Neuron (in vitro differentiated cells): ENCODE results near the gene CHMP4B.
"Not testable (repeated sequence)": the region's sequence is repeated elsewhere in the genome, so short reads cannot be mapped to it uniquely, and the experiment has no call there.

Experiments used
- H2AFZ ChIP-seq: one replicate; pipeline ENCODE4 v1.6.1; 2013; ENCODE audit warnings: low read depth, mild to moderate bottlenecking, inconsistent platforms, low read length, moderate library complexity
- H3K27me3 ChIP-seq: one replicate; pipeline ENCODE4 v1.6.1; 2013; ENCODE audit warnings: low read length; ENCODE audit not compliant: insufficient read depth
- H3K36me3 ChIP-seq: one replicate; pipeline ENCODE4 v1.6.1; 2013; ENCODE audit warnings: low read length; ENCODE audit not compliant: insufficient read depth
- H3K4me1 ChIP-seq: one replicate; pipeline ENCODE4 v1.6.1; 2013; ENCODE audit warnings: low read length; ENCODE audit not compliant: insufficient read depth
- H3K4me3 ChIP-seq: 2 replicates; pipeline ENCODE4 v1.5.1; 2013; ENCODE audit warnings: mild to moderate bottlenecking, low read length, moderate library complexity
- H3K9me3 ChIP-seq: one replicate; pipeline ENCODE4 v1.6.1; 2013; ENCODE audit warnings: low read length

Gene CHMP4B

DNA sequence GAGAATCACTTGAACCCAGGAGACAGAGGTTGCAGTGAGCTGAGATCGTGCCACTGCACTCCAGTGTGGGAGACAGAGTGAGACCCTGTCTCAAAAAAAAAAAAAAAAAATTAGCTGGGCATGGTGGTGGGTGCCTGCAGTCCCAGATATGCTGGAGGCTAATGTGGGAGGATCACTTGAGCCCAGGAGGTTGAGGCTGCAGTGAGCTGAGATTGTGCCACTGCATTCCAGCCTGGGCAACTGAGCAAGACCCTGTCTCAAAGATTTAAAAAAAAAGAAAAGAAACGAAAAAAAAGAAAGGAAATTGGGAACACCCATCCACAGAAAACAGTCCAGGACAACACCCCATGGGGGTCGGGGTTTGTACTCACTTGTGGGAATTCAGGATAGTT, 18.6 kb upstream of the CHMP4B start:
- not testable (repeated sequence) for H3K4me1 ChIP-seq, H3K4me3 ChIP-seq, H3K36me3 ChIP-seq, H2AFZ ChIP-seq, H3K9me3 ChIP-seq, H3K27me3 ChIP-seq

DNA sequence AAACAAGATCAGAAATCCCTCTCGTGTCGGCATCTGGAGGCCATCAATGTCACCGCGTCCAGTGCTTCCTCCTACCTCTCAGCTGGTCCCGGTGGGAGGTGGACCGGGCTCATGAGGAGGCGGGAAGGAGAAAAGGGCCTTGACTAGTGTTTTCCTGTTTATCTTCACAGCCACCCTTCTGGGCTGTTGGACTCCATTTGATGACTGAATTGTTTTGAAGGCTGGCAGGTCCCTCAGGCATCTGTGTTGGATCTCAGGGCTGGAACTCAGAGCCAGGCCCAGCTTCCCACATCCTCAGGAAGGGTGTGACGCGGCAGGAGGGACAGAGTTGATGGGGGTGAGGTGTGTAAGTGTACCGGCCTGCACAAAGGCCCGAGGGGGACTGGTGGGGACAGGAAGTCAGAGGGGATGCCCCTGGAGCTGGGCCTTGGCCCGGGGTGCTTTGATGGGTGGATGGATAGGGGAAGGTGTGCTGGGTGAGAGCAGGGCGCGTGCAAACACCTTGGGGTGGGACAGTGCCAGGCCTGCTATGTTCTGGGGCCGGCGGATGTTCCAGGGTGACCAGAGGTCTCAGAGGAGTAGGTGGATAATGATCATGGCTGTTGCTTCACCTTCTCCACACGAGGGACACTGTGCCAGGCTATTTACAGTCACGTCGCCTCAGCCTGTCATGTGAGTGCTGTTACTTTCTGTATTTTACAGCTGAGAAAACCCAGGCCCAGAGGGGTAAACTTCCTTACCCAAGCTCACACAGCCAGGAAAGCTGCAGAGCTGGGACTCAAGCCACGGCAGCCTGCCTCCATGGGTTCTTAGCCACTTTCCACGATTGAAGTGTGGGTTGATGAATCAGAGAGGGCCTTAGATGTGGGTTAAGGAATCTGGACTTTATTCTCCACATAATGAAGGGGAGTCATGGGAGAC, 17.9 kb upstream of the CHMP4B start:
- Histone ChIP-seq H3K4me3 (no peak overlapping the region), H3K27me3 (no peaks in the 10 kb centered on the region), H3K36me3 (no peaks in the 10 kb centered on the region), H2AFZ (no peak overlapping the region), H3K9me3 (no peaks in the 10 kb centered on the region), H3K4me1 (no peaks in the 10 kb centered on the region)

GRCh38 chr20:33796263-33796906, 14.8 kb upstream of the CHMP4B start:
- no peak overlapping the region for H2AFZ ChIP-seq

DNA sequence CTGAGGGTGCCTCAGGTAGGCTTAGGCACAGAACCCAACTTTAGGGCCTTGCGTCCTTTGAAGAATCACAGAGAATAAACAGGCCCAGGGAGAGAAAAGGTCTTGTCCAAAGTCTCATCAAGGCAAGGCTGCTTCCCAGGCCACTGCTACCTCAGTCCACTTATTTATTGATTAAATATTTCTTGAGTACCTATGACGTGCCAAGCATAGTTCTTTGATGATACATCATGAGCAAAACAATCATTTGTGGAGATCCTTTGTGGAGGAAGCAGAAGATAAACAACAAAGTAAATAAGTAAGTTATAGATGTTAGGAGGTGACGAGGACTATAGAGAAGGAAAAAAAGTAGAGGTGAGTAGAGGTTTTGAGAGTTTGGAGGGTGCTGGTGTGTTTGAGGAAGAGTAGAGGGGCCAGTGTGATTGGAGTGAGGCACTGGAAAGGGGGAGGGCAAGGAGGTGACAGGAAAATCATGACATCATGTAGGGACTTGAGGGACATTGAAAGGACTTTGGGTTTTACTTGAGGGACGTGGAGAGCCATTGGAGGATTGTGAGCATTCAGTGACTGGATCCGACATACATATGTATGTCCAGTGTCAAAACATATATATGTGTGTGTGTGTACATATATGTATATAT, 14.1 kb upstream of the CHMP4B start:
- Histone ChIP-seq H3K4me3 (no peak overlapping the region), H2AFZ (no peak overlapping the region), H3K9me3 (no peaks in the 10 kb centered on the region), H3K27me3 (no peaks in the 10 kb centered on the region), H3K4me1 (no peaks in the 10 kb centered on the region), H3K36me3 (no peaks in the 10 kb centered on the region)

More at GRCh38 chr20:33796263-33796906, 14.8 kb upstream of the CHMP4B start:
- Histone ChIP-seq H3K36me3 (no peaks in the 10 kb centered on the region), H3K4me3 (no peak overlapping the region), H3K9me3 (no peaks in the 10 kb centered on the region), H3K4me1 (no peaks in the 10 kb centered on the region), H3K27me3 (no peaks in the 10 kb centered on the region)

DNA sequence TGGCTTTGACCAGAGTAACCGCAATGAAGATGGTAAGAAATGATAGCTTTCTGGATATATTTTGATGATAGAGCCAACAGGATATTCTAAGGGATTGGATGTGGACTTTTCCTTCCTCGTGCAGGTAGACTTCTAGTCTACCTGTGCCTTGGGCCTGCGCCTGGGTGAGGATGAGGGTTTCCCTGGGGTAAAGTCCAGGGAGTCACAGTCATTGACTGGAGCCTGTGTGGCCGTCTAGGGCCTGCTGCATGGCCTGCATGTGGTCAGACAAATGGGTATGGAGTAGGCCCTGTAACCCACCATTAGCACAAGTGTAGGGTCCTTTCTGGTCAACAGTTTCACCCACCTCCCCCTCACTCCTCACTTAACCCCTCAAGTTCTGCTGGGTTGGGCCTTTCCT, 12.7 kb upstream of the CHMP4B start:
- Histone ChIP-seq H3K4me1 (no peaks in the 10 kb centered on the region), H3K36me3 (no peaks in the 10 kb centered on the region), H3K9me3 (no peaks in the 10 kb centered on the region)

DNA sequence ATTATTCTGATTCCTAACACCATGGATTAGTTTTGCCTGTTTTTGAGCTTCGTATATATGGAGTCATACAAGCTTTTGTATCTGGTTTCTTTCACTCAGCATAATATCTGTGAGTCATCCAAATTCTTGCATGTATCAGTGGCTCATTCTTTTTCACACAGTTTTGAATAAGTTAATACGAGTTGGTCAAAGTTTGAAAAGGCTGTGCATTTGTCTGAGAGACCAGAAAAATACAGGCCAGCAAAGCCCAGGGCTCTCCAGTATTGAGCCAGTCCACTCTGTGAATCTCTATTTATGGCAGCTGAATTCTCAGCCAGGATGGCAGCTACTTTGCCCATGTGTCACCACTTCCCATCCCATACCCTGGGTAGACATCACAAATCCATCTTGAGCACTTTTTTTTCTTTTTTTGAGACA, 7.2 kb upstream of the CHMP4B start:
- H2AFZ ChIP-seq = peak overlapping the region; percentile 24
- H3K4me1 ChIP-seq = peaks cover 7% of the 10 kb centered on the region
- no peaks in the 10 kb centered on the region for H3K36me3 ChIP-seq
- H3K4me3 ChIP-seq = no peak overlapping the region
- no peaks in the 10 kb centered on the region for H3K27me3 ChIP-seq
- no peaks in the 10 kb centered on the region for H3K9me3 ChIP-seq

More for the DNA sequence above, 12.7 kb upstream of the CHMP4B start:
- Histone ChIP-seq H3K4me3 (no peak overlapping the region), H2AFZ (no peak overlapping the region), H3K27me3 (no peaks in the 10 kb centered on the region)

DNA sequence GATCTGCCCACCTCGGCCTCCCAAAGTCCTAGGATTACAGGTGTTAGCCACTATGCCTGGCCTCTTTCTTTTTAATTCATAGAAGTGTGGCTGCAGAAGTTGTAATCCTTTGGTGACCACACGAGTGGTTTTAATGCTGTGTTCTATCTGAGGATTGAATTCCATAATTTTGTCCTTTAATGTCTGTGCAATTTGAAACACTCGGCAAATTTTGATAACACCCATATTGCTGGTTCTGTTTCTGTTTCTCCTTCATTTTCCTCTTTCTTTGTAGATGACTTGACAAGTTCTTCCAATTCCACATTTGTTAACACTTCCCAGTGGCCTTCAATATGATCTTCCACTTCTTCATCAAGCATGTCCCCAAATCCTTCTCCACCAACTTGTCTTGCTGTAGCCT, 2.8 kb upstream of the CHMP4B start:
- H2AFZ ChIP-seq = no peak overlapping the region
- no peak overlapping the region for H3K4me3 ChIP-seq
- H3K4me1 ChIP-seq = peaks cover 16% of the 10 kb centered on the region
- H3K9me3 ChIP-seq = no peaks in the 10 kb centered on the region
- no peaks in the 10 kb centered on the region for H3K27me3 ChIP-seq
- no peaks in the 10 kb centered on the region for H3K36me3 ChIP-seq

DNA sequence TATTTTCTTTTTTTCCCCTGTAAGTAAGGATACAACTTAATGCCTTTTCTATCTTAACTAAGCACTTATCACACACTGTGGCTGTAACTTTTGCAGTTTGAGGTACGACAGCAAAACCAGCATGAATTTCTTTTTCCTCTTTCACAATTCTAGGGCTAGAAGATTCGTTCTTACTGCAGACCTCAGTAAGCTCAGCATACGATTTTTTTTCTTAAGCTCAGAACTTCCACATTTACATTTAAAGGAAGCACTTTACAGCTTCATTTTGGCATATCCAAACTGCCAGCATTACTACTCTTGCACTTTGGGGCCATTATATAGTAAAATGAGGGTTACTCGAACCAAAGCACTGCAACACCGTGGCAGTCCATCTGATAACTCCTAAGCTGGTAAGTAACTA, 889 bp upstream of the CHMP4B start:
- Histone ChIP-seq H3K4me1 (peaks cover 11% of the 10 kb centered on the region), H2AFZ (peak overlapping the region; percentile 82), H3K36me3 (no peaks in the 10 kb centered on the region), H3K4me3 (no peak overlapping the region), H3K9me3 (no peaks in the 10 kb centered on the region), H3K27me3 (no peaks in the 10 kb centered on the region)

GRCh38 chr20:33811776-33812151, 616 bp downstream of the CHMP4B start:
- no peaks in the 10 kb centered on the region for H3K27me3 ChIP-seq
- no peaks in the 10 kb centered on the region for H3K9me3 ChIP-seq
- peak overlapping the region; percentile 76 for H3K4me3 ChIP-seq
- no peaks in the 10 kb centered on the region for H3K36me3 ChIP-seq
- H3K4me1 ChIP-seq = peaks cover 11% of the 10 kb centered on the region
- H2AFZ ChIP-seq = peak overlapping the region; percentile 40

- no peak overlapping the region for H2AFZ ChIP-seq
- H3K4me1 ChIP-seq = peaks cover 11% of the 10 kb centered on the region
- no peaks in the 10 kb centered on the region for H3K36me3 ChIP-seq
- H3K27me3 ChIP-seq = no peaks in the 10 kb centered on the region
- H3K4me3 ChIP-seq = peak overlapping the region; percentile 76
- no peaks in the 10 kb centered on the region for H3K9me3 ChIP-seq
Measured at GRCh38 chr20:33812152-33812849, 1.2 kb downstream of the CHMP4B start.

- H3K4me3 ChIP-seq = peak overlapping the region; percentile 76
- no peak overlapping the region for H2AFZ ChIP-seq
- H3K9me3 ChIP-seq = no peaks in the 10 kb centered on the region
- H3K27me3 ChIP-seq = no peaks in the 10 kb centered on the region
- H3K36me3 ChIP-seq = no peaks in the 10 kb centered on the region
- peaks cover 11% of the 10 kb centered on the region for H3K4me1 ChIP-seq
Measured at GRCh38 chr20:33812908-33813462, 1.8 kb downstream of the CHMP4B start.

- Histone ChIP-seq H3K4me3 (no peak overlapping the region), H3K4me1 (peaks cover 11% of the 10 kb centered on the region), H3K9me3 (no peaks in the 10 kb centered on the region), H3K36me3 (no peaks in the 10 kb centered on the region), H3K27me3 (no peaks in the 10 kb centered on the region), H2AFZ (no peak overlapping the region)
Measured at GRCh38 chr20:33814238-33814712, 3.1 kb downstream of the CHMP4B start.
